Measurements from ENCODE around the gene ZNF618. TPM values are rescaled to one million over a fixed set of nuclear protein-coding genes. Genes with fewer than 3 reads are reported as not detected.
A peak's percentile ranks its signal among the peaks of the same experiment; 100 is the strongest.

The ZNF618 gene
- total RNA-seq, 1 experiment from 2014 or later = 1.8 TPM

DNA sequence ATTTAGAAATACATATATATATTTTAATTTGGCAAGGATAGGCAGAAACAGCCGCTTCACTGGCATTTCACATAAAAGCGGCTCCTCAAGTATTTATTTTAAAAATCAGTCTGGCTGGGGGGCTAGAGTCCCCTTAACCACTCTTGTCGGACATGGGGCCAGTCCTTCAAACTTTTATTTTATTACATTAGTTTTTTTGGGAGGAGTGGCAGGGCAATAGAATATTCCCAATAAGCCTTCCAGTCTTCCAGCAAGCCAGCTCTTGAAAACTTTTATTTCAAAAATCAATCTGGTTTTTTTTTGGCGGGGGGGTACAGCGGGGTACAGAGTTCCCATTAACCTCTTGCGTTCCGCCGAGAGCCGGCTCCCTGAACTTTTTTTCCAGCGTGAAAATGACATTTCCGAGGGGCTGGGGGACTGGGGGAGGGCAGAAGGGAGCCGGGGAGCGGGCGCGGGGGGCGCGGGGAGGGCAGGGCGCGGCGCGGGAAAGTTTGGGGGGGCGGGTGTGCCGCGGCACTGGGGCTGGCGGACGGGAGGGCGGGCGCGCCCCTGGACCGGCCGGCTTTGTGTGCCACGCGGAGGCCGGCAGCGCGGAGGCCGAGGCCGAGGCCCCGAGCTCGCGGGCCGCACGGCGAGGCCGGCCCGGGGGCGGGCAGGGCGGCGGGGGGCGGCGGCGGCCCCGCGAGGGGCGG is 504 bp upstream of the ZNF618 start:
- no peak for DNase-seq (ENCODE audit: low read depth, low spot score)
- ATAC-seq = peak; percentile 86
- TF ChIP-seq SIN3A (IDR thresholded peaks at IDR 0.05; ENCODE audit: borderline replicate concordance, insufficient read depth, low read depth, low read length) (no peak), TCF7L2 (IDR thresholded peaks at IDR 0.05; ENCODE audit: low read depth, low read length) (no peak), POLR2AphosphoS5 (IDR thresholded peaks at IDR 0.05; ENCODE audit: low read depth, low read length) (no peak)
- TF ChIP-seq, protein P1, sequence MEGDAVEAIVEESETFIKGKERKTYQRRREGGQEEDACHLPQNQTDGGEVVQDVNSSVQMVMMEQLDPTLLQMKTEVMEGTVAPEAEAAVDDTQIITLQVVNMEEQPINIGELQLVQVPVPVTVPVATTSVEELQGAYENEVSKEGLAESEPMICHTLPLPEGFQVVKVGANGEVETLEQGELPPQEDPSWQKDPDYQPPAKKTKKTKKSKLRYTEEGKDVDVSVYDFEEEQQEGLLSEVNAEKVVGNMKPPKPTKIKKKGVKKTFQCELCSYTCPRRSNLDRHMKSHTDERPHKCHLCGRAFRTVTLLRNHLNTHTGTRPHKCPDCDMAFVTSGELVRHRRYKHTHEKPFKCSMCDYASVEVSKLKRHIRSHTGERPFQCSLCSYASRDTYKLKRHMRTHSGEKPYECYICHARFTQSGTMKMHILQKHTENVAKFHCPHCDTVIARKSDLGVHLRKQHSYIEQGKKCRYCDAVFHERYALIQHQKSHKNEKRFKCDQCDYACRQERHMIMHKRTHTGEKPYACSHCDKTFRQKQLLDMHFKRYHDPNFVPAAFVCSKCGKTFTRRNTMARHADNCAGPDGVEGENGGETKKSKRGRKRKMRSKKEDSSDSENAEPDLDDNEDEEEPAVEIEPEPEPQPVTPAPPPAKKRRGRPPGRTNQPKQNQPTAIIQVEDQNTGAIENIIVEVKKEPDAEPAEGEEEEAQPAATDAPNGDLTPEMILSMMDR (IDR thresholded peaks at IDR 0.05) = no peak
- TF ChIP-seq, protein P2, sequence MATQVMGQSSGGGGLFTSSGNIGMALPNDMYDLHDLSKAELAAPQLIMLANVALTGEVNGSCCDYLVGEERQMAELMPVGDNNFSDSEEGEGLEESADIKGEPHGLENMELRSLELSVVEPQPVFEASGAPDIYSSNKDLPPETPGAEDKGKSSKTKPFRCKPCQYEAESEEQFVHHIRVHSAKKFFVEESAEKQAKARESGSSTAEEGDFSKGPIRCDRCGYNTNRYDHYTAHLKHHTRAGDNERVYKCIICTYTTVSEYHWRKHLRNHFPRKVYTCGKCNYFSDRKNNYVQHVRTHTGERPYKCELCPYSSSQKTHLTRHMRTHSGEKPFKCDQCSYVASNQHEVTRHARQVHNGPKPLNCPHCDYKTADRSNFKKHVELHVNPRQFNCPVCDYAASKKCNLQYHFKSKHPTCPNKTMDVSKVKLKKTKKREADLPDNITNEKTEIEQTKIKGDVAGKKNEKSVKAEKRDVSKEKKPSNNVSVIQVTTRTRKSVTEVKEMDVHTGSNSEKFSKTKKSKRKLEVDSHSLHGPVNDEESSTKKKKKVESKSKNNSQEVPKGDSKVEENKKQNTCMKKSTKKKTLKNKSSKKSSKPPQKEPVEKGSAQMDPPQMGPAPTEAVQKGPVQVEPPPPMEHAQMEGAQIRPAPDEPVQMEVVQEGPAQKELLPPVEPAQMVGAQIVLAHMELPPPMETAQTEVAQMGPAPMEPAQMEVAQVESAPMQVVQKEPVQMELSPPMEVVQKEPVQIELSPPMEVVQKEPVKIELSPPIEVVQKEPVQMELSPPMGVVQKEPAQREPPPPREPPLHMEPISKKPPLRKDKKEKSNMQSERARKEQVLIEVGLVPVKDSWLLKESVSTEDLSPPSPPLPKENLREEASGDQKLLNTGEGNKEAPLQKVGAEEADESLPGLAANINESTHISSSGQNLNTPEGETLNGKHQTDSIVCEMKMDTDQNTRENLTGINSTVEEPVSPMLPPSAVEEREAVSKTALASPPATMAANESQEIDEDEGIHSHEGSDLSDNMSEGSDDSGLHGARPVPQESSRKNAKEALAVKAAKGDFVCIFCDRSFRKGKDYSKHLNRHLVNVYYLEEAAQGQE (IDR thresholded peaks at IDR 0.05; ENCODE audit: insufficient read depth in 1 of 2, low read depth in 2 of 2, low read length in 1 of 2) = no peak
- Histone ChIP-seq H3K27me3 (ENCODE audit: control insufficient read depth, insufficient read depth, low read length) (peaks cover 3% of the 10 kb centered on the region; the same call in 1 of the 2 replicates), H3K36me3 (ENCODE audit: control insufficient read depth, insufficient read depth, low read length) (no peaks in the 10 kb centered on the region), H3K9me3 (ENCODE audit: control insufficient read depth, insufficient read depth, low read depth, low read length) (no peaks in the 10 kb centered on the region), H3K4me3 (ENCODE audit: low read depth in 2 of 2, low read length in 2 of 2) (peak overlapping the region in 1 of 2 experiments; percentile 15; a peak in 1 of 4 replicates), H3K4me1 (ENCODE audit: control insufficient read depth, insufficient read depth, low read length) (no peaks in the 10 kb centered on the region), H3K27ac (ENCODE audit: low read length) (no peak overlapping the region)
- CTCF ChIA-PET = interaction anchor here (0.6 kb wide), 1 partner anchor 140 kb away, joined by 5 read pairs; no protein-coding TSS in a partner anchor
- intact Hi-C loops (cut with micrococcal nuclease; ENCODE audit: unreplicated experiment) (loop anchor here (5.0 to 10.0 kb wide), 2 partner anchors 157 to 191 kb away; no protein-coding TSS in a partner anchor), in situ Hi-C loops (cut with HindIII; ENCODE audit: low pct_unique_long_range_greater_than_20kb, low sequenced_read_pairs) (no loop called here)
- no TSS peak for BruUV-seq (replicated peaks)
- POLR2A ChIA-PET = no interaction called here

DNA sequence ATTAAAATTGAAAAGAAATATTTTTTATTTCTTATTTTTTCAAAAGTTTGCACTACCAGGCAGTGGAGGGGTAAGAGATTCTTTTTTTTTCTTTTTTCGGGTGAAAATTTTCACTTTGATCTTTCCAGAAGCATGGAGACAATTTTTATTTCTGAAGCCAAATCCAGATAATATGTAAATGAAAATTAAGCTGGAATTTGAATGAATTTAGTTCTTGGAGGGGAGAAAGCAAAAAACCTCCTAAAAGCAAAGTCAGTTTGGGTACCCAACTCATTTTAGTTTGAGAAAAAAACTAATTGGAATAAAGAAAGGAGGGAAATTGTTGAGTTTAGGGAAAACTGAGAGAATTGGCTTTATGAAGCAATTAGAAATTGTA is 872 bp downstream of the ZNF618 start:
- intact Hi-C loops (cut with micrococcal nuclease; ENCODE audit: unreplicated experiment) = loop anchor here (5.0 to 10.0 kb wide), 2 partner anchors 155 to 192 kb away; no protein-coding TSS in a partner anchor
- ChIA-PET POLR2A (no interaction called here), CTCF (interaction anchor here (0.7 to 0.8 kb wide), 2 partner anchors 23 to 194 kb away, joined by 3 to 4 read pairs; no protein-coding TSS in a partner anchor)
- Histone ChIP-seq H3K27me3 (ENCODE audit: control insufficient read depth, insufficient read depth, low read length) (peaks cover 3% of the 10 kb centered on the region; the same call in 1 of the 2 replicates), H3K9me3 (ENCODE audit: control insufficient read depth, insufficient read depth, low read depth, low read length) (no peaks in the 10 kb centered on the region), H3K36me3 (ENCODE audit: control insufficient read depth, insufficient read depth, low read length) (no peaks in the 10 kb centered on the region), H3K27ac (ENCODE audit: low read length) (no peak overlapping the region), H3K4me3 (ENCODE audit: low read depth in 2 of 2, low read length in 2 of 2) (peak overlapping the region; percentile 50 to 53; a peak in 3 of 4 replicates), H3K4me1 (ENCODE audit: control insufficient read depth, insufficient read depth, low read length) (no peaks in the 10 kb centered on the region)
- ATAC-seq = no peak
- TF ChIP-seq, protein P1 (IDR thresholded peaks at IDR 0.05) = peak; percentile 17; the same call in 1 of the 2 replicates
- TF ChIP-seq, protein P2 (IDR thresholded peaks at IDR 0.05; ENCODE audit: insufficient read depth in 1 of 2, low read depth in 2 of 2, low read length in 1 of 2) = no peak
- no peak for TF ChIP-seq TCF7L2 (IDR thresholded peaks at IDR 0.05; ENCODE audit: low read depth, low read length)
- no peak for TF ChIP-seq POLR2AphosphoS5 (IDR thresholded peaks at IDR 0.05; ENCODE audit: low read depth, low read length)
- TF ChIP-seq SIN3A (IDR thresholded peaks at IDR 0.05; ENCODE audit: borderline replicate concordance, insufficient read depth, low read depth, low read length) = no peak
- DNase-seq (ENCODE audit: low read depth, low spot score) = no peak
- no TSS peak for BruUV-seq (replicated peaks)
- in situ Hi-C loops (cut with HindIII; ENCODE audit: low pct_unique_long_range_greater_than_20kb, low sequenced_read_pairs) = no loop called here

Measured in Panc1 (cell line).